ENCODE measurements around the gene TGFB3.

DNA sequence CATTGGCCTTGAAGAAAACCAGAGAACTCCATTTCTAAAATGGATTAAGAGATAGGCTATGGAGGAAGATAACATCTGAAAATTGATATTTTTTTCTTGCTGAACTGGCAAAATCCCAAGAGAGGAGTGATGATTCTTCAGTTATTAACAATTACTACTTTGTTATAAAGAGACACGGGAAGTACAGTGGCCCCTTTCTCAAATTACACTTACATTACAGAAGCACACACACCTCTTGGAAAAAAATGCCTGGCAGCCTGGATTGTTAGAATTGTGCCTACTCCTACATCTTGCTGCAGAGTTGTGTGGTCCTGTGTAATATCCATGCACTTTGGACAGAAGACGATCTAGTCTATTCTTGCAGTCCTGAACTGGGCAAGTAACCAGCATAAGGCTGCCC is 71.7 kb downstream of the TGFB3 start:
- TF ChIP-seq POLR2AphosphoS5 (IDR thresholded peaks at IDR 0.05; ENCODE audit: low read depth, low read length) (no peak), SIN3A (IDR thresholded peaks at IDR 0.05; ENCODE audit: low read depth) (no peak), EZH2 (IDR thresholded peaks at IDR 0.05) (no peak), SP1 (IDR thresholded peaks at IDR 0.05; ENCODE audit: low read depth) (no peak), EZH2phosphoT487 (IDR thresholded peaks at IDR 0.05; ENCODE audit: borderline replicate concordance) (no peak), POLR2A (IDR thresholded peaks at IDR 0.05; ENCODE audit: borderline replicate concordance, extremely low read depth, insufficient read depth, insufficient read length) (no peak)
- TF ChIP-seq, protein P1, sequence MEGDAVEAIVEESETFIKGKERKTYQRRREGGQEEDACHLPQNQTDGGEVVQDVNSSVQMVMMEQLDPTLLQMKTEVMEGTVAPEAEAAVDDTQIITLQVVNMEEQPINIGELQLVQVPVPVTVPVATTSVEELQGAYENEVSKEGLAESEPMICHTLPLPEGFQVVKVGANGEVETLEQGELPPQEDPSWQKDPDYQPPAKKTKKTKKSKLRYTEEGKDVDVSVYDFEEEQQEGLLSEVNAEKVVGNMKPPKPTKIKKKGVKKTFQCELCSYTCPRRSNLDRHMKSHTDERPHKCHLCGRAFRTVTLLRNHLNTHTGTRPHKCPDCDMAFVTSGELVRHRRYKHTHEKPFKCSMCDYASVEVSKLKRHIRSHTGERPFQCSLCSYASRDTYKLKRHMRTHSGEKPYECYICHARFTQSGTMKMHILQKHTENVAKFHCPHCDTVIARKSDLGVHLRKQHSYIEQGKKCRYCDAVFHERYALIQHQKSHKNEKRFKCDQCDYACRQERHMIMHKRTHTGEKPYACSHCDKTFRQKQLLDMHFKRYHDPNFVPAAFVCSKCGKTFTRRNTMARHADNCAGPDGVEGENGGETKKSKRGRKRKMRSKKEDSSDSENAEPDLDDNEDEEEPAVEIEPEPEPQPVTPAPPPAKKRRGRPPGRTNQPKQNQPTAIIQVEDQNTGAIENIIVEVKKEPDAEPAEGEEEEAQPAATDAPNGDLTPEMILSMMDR (IDR thresholded peaks at IDR 0.05 in 2 of 3, conservative IDR thresholded peaks at IDR 0.05 in 1 of 3; ENCODE audit: borderline replicate concordance in 1 of 3, insufficient read depth in 1 of 3, low read depth in 2 of 3, low read length in 2 of 3): no peak
- TF ChIP-seq, protein P2, sequence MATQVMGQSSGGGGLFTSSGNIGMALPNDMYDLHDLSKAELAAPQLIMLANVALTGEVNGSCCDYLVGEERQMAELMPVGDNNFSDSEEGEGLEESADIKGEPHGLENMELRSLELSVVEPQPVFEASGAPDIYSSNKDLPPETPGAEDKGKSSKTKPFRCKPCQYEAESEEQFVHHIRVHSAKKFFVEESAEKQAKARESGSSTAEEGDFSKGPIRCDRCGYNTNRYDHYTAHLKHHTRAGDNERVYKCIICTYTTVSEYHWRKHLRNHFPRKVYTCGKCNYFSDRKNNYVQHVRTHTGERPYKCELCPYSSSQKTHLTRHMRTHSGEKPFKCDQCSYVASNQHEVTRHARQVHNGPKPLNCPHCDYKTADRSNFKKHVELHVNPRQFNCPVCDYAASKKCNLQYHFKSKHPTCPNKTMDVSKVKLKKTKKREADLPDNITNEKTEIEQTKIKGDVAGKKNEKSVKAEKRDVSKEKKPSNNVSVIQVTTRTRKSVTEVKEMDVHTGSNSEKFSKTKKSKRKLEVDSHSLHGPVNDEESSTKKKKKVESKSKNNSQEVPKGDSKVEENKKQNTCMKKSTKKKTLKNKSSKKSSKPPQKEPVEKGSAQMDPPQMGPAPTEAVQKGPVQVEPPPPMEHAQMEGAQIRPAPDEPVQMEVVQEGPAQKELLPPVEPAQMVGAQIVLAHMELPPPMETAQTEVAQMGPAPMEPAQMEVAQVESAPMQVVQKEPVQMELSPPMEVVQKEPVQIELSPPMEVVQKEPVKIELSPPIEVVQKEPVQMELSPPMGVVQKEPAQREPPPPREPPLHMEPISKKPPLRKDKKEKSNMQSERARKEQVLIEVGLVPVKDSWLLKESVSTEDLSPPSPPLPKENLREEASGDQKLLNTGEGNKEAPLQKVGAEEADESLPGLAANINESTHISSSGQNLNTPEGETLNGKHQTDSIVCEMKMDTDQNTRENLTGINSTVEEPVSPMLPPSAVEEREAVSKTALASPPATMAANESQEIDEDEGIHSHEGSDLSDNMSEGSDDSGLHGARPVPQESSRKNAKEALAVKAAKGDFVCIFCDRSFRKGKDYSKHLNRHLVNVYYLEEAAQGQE (IDR thresholded peaks at IDR 0.05; ENCODE audit: low read depth): no peak
- TF ChIP-seq, protein P3, sequence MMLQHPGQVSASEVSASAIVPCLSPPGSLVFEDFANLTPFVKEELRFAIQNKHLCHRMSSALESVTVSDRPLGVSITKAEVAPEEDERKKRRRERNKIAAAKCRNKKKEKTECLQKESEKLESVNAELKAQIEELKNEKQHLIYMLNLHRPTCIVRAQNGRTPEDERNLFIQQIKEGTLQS (IDR thresholded peaks at IDR 0.05): no peak
